ENCODE results near the gene CORO7.

CORO7 gene

DNA sequence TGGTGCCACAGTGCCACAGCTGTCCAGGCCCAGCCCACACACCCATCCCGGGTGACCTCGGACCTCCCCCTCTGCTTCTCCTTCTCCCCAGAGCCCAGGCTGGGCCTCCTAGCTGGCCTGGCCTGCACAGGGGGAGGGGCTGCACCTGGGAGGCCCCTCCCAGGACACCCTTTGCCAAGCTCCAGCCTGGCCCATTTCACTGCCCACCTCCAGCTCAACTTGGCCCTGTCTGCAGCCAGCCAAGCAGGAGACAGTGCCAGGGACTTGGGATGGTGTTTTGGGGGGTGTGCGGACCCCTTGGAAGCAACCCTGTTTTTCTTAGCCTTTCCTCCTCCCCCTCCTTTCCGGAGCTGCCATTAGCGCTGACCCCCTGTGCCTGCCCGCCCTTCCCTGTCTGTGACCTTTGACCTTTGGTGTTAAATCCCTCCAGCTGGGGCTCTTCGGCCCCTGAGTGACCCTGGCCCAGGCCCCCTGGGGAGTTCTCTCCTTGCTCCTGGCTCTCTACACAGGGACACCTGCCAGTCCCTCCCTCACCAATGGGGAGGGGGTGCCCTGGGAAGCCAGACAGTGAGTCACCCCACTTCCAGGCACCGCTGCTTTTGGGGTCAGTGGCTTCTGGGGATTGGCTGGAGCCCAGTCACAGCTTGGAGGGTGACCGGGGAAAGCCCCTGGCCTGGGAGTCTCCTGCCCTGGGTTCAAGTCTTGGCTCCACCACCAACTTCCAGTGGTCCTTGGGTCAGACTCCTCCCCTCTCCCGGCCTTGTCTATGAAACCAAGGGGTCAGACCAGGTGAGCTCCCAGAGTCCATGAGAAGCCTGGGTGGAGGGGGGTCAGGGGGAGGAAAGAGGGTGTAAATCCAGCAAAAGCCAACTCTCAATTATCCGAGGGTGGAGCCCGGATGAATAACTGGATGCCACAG lies 98.6 kb downstream of the CORO7 start:
- DNase-seq: no peak

- no peak for DNase-seq
Measured at GRCh38 chr16:4316864-4317531, 99.4 kb downstream of the CORO7 start.

DNA sequence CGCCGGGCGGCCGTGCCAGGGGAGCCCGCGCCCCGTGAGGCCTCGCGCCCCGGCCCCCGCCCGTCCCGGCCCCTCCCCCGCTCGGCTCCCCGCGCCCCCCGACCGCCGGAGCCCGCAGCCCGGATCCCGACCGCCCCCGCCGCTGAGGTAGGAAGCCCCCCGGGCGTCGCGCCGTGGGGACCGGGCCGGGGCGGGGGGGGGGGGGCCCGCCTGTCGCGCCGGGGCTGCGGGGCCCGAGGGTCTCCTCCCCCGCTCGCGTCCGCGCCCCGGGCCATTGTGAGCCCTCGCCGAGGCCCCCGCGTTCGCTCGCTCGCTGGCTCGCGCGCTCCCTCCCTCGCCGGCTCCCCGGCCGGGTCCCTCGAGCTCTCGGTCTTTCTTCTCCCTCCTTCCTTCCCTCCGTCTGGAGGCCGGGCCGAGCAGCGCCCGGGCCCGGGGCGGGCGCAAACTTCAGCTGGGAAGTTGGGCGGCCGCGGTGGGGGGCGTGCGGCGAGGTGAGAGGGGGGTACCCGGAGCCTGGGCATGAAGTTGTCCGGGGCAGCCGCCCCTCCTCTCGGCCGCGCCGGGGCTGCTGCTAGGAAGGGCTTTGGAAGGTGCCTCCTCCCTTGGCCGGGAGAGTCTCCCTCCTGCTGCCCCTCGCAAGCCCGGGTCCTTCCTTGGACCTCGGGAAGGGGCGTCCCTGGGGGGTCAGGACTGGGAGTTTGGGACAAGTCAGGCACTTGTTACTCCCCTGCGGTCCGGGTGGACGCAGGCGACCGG lies 100.1 kb downstream of the CORO7 start:
- no peak for DNase-seq

GRCh38 chr16:4315186-4316107 lies 100.9 kb downstream of the CORO7 start, which contains the start of gene GLIS2:
GLIS2 (plus strand) TSS chr16:4316067; CDS start chr16:4332281, 16,214 bp downstream.
- peak; percentile 48 for DNase-seq

GRCh38 chr16:4314532-4315185 lies 101.7 kb downstream of the CORO7 start:
- peak; percentile 32 for DNase-seq

- DNase-seq: peak; percentile 30
Measured at GRCh38 chr16:4313563-4314531, 102.5 kb downstream of the CORO7 start.

GRCh38 chr16:4309833-4310266 lies 106.5 kb downstream of the CORO7 start:
- peak; percentile 3 for DNase-seq

DNA sequence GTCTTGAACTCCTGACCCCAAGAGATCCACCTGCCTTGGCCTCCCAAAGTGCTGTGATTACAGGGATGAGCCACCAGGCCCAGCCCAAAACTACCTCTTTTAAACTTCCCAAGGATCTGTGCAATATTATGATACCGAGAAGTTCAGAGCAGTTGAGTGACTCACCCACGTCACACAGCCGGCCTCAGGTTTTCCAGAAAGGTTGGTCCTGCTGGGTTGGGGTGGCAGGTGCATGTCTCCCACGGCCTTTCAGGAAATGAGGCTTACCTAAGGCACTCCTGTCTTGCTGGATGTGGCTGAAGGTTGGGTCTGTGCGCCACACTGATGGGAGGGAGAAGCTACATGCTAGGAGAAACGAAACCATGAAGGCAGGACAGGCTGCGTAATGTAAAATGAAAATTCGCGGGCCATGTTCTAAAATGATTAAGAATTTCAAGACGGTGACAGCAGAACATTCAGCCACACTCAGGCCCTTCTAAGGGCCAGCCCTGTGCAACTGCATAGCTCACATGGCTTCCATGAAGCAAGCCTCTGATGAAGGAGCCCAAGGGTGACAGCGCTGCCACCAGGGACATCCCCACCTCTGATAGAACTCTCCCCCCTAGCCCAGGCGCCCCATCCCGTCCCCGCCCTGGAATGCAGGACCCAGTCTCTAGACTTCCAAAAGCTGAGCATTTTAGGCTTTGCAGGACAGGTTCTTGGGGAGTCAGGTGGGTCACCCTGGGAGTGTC lies 107.1 kb downstream of the CORO7 start:
- no peak for DNase-seq

DNA sequence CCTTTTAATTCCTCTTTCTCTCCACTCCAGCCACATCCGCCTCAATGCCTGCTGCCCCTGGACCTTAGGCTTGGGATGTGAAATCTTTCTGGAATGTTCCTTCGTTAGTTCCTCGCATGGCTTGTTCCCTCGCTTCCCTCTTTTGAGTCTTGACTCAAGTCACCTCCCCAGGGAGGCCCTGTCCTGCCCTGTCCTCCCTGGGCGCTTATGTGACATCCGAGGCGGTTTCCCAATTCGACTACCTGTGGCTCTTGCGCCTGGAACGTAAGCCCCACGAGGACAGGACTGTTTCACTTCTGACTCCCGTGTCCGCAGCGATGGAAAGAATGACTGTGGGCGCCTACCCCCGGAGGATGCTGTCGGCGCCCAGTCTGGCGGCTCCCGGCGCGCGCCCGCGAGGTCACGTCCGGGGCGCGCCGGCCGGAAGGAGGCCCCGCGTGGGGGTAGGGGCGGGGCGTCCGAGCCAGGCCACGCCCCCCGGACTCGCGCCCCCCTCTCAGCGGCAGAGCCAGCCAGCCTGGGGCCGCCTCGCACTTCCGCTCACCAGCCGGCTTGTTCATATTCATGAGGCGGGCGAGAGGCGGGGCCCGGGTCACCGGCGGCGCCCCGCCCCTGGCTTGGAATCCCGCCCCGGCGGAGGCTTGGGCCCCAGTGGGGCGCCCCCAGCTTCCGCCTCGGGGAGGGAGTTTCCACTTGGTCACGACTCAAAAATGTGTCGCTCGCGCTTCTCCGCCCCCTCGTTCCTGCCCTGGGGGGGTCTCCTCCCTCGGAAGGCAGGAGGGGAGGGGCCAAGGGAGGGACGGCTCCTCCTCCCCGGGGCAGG lies 109.0 kb downstream of the CORO7 start:
- DNase-seq: peak; percentile 66

GRCh38 chr16:4306470-4307214 lies 109.8 kb downstream of the CORO7 start:
- DNase-seq: no peak

Data from NCI-H526 treated with DMSO at 0.1 percent for 48 hours (cell line).